ENCODE results near the gene CAMK1G. TPM values are rescaled to one million over a fixed set of nuclear protein-coding genes. Genes with fewer than 3 reads are reported as not detected.

Gene CAMK1G
- total and polyA plus RNA-seq, 9 of the 15 experiments (the other 6 are each of a cell fraction or from before 2014, with no cell fraction given): not detected

DNA sequence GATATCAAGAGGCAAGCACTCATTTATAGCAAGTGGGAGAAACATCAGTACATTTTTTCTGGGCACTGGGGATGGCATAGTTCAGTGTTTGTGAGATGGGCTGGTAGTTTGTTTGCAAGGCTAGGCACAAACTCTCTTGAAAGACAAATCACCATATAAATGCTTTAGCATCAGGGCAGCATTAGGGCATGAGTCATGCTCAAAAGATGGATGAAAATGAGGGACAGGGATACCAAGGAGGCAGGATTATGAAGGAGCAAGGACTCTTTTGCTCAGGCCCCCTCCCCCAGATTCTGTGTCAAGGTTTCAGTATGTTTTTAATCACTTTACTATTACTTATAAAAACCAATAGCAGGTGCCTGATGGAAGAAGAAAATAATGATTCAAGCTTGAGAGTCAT lies 43.9 kb upstream of the CAMK1G start (continued):
- TF ChIP-seq, protein P1, sequence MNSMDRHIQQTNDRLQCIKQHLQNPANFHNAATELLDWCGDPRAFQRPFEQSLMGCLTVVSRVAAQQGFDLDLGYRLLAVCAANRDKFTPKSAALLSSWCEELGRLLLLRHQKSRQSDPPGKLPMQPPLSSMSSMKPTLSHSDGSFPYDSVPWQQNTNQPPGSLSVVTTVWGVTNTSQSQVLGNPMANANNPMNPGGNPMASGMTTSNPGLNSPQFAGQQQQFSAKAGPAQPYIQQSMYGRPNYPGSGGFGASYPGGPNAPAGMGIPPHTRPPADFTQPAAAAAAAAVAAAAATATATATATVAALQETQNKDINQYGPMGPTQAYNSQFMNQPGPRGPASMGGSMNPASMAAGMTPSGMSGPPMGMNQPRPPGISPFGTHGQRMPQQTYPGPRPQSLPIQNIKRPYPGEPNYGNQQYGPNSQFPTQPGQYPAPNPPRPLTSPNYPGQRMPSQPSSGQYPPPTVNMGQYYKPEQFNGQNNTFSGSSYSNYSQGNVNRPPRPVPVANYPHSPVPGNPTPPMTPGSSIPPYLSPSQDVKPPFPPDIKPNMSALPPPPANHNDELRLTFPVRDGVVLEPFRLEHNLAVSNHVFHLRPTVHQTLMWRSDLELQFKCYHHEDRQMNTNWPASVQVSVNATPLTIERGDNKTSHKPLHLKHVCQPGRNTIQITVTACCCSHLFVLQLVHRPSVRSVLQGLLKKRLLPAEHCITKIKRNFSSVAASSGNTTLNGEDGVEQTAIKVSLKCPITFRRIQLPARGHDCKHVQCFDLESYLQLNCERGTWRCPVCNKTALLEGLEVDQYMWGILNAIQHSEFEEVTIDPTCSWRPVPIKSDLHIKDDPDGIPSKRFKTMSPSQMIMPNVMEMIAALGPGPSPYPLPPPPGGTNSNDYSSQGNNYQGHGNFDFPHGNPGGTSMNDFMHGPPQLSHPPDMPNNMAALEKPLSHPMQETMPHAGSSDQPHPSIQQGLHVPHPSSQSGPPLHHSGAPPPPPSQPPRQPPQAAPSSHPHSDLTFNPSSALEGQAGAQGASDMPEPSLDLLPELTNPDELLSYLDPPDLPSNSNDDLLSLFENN (IDR thresholded peaks at IDR 0.05; ENCODE audit: low read depth in 2 of 2, low read length in 2 of 2): no peak
- TF ChIP-seq, protein P2, sequence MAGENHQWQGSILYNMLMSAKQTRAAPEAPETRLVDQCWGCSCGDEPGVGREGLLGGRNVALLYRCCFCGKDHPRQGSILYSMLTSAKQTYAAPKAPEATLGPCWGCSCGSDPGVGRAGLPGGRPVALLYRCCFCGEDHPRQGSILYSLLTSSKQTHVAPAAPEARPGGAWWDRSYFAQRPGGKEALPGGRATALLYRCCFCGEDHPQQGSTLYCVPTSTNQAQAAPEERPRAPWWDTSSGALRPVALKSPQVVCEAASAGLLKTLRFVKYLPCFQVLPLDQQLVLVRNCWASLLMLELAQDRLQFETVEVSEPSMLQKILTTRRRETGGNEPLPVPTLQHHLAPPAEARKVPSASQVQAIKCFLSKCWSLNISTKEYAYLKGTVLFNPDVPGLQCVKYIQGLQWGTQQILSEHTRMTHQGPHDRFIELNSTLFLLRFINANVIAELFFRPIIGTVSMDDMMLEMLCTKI (IDR thresholded peaks at IDR 0.05; ENCODE audit: partially characterized antibody): no peak
- TF ChIP-seq ZNF217 (CRISPR knock-in tag; IDR thresholded peaks at IDR 0.05) (no peak), TSC22D4 (tag; IDR thresholded peaks at IDR 0.05) (no peak), ZNF778 (CRISPR knock-in tag; IDR thresholded peaks at IDR 0.05) (no peak), RFX7 (CRISPR knock-in tag; IDR thresholded peaks at IDR 0.05) (no peak), KAT8 (IDR thresholded peaks at IDR 0.05; ENCODE audit: low read depth) (no peak)
- TF ChIP-seq, protein P3, sequence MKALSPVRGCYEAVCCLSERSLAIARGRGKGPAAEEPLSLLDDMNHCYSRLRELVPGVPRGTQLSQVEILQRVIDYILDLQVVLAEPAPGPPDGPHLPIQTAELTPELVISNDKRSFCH (CRISPR knock-in tag; IDR thresholded peaks at IDR 0.05): no peak
- TF ChIP-seq, protein P3 (tag; IDR thresholded peaks at IDR 0.05): no peak
- TF ChIP-seq, protein P4, sequence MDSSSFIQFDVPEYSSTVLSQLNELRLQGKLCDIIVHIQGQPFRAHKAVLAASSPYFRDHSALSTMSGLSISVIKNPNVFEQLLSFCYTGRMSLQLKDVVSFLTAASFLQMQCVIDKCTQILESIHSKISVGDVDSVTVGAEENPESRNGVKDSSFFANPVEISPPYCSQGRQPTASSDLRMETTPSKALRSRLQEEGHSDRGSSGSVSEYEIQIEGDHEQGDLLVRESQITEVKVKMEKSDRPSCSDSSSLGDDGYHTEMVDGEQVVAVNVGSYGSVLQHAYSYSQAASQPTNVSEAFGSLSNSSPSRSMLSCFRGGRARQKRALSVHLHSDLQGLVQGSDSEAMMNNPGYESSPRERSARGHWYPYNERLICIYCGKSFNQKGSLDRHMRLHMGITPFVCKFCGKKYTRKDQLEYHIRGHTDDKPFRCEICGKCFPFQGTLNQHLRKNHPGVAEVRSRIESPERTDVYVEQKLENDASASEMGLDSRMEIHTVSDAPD (CRISPR knock-in tag; IDR thresholded peaks at IDR 0.05): no peak
